H1 (cell line): ENCODE measurements around the gene GRIK4. TPM values are rescaled to one million over a fixed set of nuclear protein-coding genes. Genes with fewer than 3 reads are reported as not detected.

Experiments
- CTCF ChIA-PET: fragments of 300-600 bp; sonication (Branson Sonifier 250); formaldehyde crosslinking; loops from one replicate; lab custom pipeline; 2021; ENCODE audit not compliant: partially characterized antibody; lab: Charles Lee
- POLR2A ChIA-PET: fragments of 300-600 bp; sonication (Branson Sonifier 250); formaldehyde crosslinking; loops from one replicate; lab custom pipeline; 2021; ENCODE audit warnings: inconsistent platforms; ENCODE audit not compliant: partially characterized antibody; lab: Charles Lee
- DNase-seq, 2 experiments: peaks; one replicate each; pipeline versions ENCODE4 v3.0.0 to v3.0.0-alpha.2; 2010 to 2022; ENCODE audit warnings: low spot score in 2 of 2, low read depth in 1 of 2, mixed read lengths in 1 of 2
- FAIRE-seq: peaks from 2 replicates; lab custom pipeline; 2011; peaks lifted over from hg19 to GRCh38; lab: Jason Lieb, UNC
- H2AFZ ChIP-seq: 2 replicates; pipeline ENCODE4 v1.8.1; 2012; ENCODE audit warnings: low read length, inconsistent platforms
- H2AK5ac ChIP-seq: 2 replicates; pipeline ENCODE4 v1.6.1; 2013; ENCODE audit warnings: low read depth, low read length
- H2BK120ac ChIP-seq: replicated peaks from 2 replicates; pipeline ENCODE3; 2013; ENCODE audit warnings: low read depth, low read length, inconsistent platforms
- H2BK12ac ChIP-seq: 2 replicates; pipeline ENCODE4 v1.6.1; 2013; ENCODE audit warnings: low read depth, low read length
- H2BK15ac ChIP-seq: 2 replicates; pipeline ENCODE4 v1.6.1; 2013; ENCODE audit warnings: low read length
- H2BK20ac ChIP-seq: 2 replicates; pipeline ENCODE4 v1.6.1; 2013; ENCODE audit warnings: low read length
- H2BK5ac ChIP-seq: 2 replicates; pipeline ENCODE4 v1.6.1; 2013; ENCODE audit warnings: low read depth, low read length
- H3K14ac ChIP-seq: 2 replicates; pipeline ENCODE4 v1.6.1; 2013; ENCODE audit warnings: inconsistent platforms; ENCODE audit not compliant: insufficient read length
- H3K18ac ChIP-seq: 2 replicates; pipeline ENCODE4 v1.6.1; 2013; ENCODE audit warnings: low read length; ENCODE audit errors: extremely low read depth
- H3K23ac ChIP-seq: 2 replicates; pipeline ENCODE4 v1.6.1; 2013; ENCODE audit warnings: inconsistent platforms; ENCODE audit not compliant: insufficient read length
- H3K23me2 ChIP-seq: 2 replicates; pipeline ENCODE4 v1.6.1; 2013; ENCODE audit warnings: low read depth, low read length
- H3K27ac ChIP-seq: 2 replicates; pipeline ENCODE4 v1.6.1; 2011; ENCODE audit warnings: low read depth, low read length, inconsistent platforms
- H3K27me3 ChIP-seq, 4 experiments: replicated peaks in 1 of 4; 1 replicate in 1 of 4; 2 replicates in 3 of 4; pipeline versions ENCODE4 v1.6.1 to v1.8.1; 2011 to 2013; ENCODE audit warnings: low read length in 3 of 4, mild to moderate bottlenecking in 3 of 4, inconsistent platforms in 2 of 4, mixed read lengths in 2 of 4, moderate library complexity in 1 of 4; ENCODE audit not compliant: control insufficient read depth in 3 of 4, insufficient read depth in 3 of 4; ENCODE audit errors: extremely low read depth in 1 of 4
- H3K36me3 ChIP-seq, 4 experiments: 2 replicates each; pipeline versions ENCODE4 v1.6.1 to v1.8.1; 2011 to 2013; ENCODE audit warnings: mild to moderate bottlenecking in 4 of 4, low read length in 3 of 4, moderate library complexity in 2 of 4, control low read depth in 1 of 4, inconsistent platforms in 1 of 4; ENCODE audit not compliant: insufficient read depth in 4 of 4, control insufficient read depth in 2 of 4
- H3K4ac ChIP-seq: replicated peaks from 2 replicates; pipeline ENCODE3; 2013; ENCODE audit warnings: low read length, low read depth, mixed read lengths, inconsistent platforms; ENCODE audit not compliant: insufficient read length
- H3K4me1 ChIP-seq, 4 experiments: replicated peaks in 1 of 4; 1 replicate in 1 of 4; 2 replicates in 3 of 4; pipeline versions ENCODE4 v1.6.1 to v1.8.1; 2011 to 2013; ENCODE audit warnings: low read length in 3 of 4, inconsistent platforms in 2 of 4, mixed read lengths in 1 of 4; ENCODE audit not compliant: insufficient read depth in 4 of 4, control insufficient read depth in 3 of 4
- H3K4me2 ChIP-seq, 2 experiments: 2 replicates each; pipeline versions ENCODE4 v1.6.1 to v1.8.1; 2011 to 2013; ENCODE audit warnings: low read depth in 2 of 2, low read length in 2 of 2, control low read depth in 1 of 2, inconsistent platforms in 1 of 2, mild to moderate bottlenecking in 1 of 2; ENCODE audit not compliant: insufficient read depth in 1 of 2
- H3K4me3 ChIP-seq, 4 experiments: fragments of 200-600, 300-600 bp in 1 of 4; sonication (generic), shearing (Covaris generic), sonication (Bioruptor Twin) in 1 of 4; 2 replicates each; pipeline versions ENCODE4 v1.5.1 to v1.8.1; 2011 to 2016; ENCODE audit warnings: low read length in 4 of 4, low read depth in 3 of 4, control low read depth in 2 of 4, inconsistent platforms in 2 of 4, mild to moderate bottlenecking in 2 of 4, mixed read lengths in 1 of 4, moderate library complexity in 1 of 4; ENCODE audit not compliant: insufficient read depth in 2 of 4; ENCODE audit errors: extremely low read depth in 1 of 4
- H3K56ac ChIP-seq: replicated peaks from 2 replicates; pipeline ENCODE3; 2013; ENCODE audit warnings: low read depth, mild to moderate bottlenecking, mixed read lengths, low read length, inconsistent platforms; ENCODE audit not compliant: insufficient read length
- H3K79me1 ChIP-seq: 2 replicates; pipeline ENCODE4 v1.6.1; 2013; ENCODE audit warnings: low read depth, low read length, control low read depth
- H3K79me2 ChIP-seq, 2 experiments: 2 replicates each; pipeline versions ENCODE4 v1.6.1 to v1.8.1; 2012 to 2013; ENCODE audit warnings: low read length in 2 of 2, mild to moderate bottlenecking in 2 of 2, inconsistent platforms in 1 of 2; ENCODE audit not compliant: insufficient read depth in 2 of 2, control insufficient read depth in 1 of 2
- H3K9ac ChIP-seq, 4 experiments: replicated peaks in 1 of 4; 1 replicate in 1 of 4; 2 replicates in 3 of 4; pipeline versions ENCODE4 v1.6.1 to v1.8.1; 2011 to 2013; ENCODE audit warnings: low read depth in 3 of 4, low read length in 3 of 4, control low read depth in 2 of 4, mild to moderate bottlenecking in 2 of 4, moderate library complexity in 2 of 4, inconsistent platforms in 1 of 4; ENCODE audit errors: extremely low read depth in 1 of 4
- H3K9me3 ChIP-seq, 2 experiments: 2 replicates each; pipeline versions ENCODE4 v1.6.1 to v1.8.1; 2012 to 2013; ENCODE audit warnings: mild to moderate bottlenecking in 2 of 2, moderate library complexity in 2 of 2, control low read depth in 1 of 2, inconsistent platforms in 1 of 2, low read depth in 1 of 2, low read length in 1 of 2, mixed read lengths in 1 of 2; ENCODE audit not compliant: insufficient read depth in 2 of 2
- H4K20me1 ChIP-seq, 2 experiments: replicated peaks in 1 of 2; 2 replicates each; pipeline versions ENCODE3 to v1.8.1; 2011 to 2013; ENCODE audit warnings: inconsistent platforms in 2 of 2, low read length in 2 of 2, mild to moderate bottlenecking in 1 of 2; ENCODE audit not compliant: insufficient read depth in 2 of 2, control insufficient read depth in 1 of 2
- H4K5ac ChIP-seq: 2 replicates; pipeline ENCODE4 v1.6.1; 2013; ENCODE audit warnings: low read length, low read depth, mixed read lengths, inconsistent platforms; ENCODE audit not compliant: insufficient read length
- H4K8ac ChIP-seq: 2 replicates; pipeline ENCODE4 v1.8.0; 2013; ENCODE audit warnings: mild to moderate bottlenecking, moderate library complexity, low read length, inconsistent platforms; ENCODE audit not compliant: insufficient read depth; ENCODE audit errors: extremely low read depth
- H4K91ac ChIP-seq: replicated peaks from 2 replicates; pipeline ENCODE3; 2013; ENCODE audit warnings: low read length, mixed read lengths, inconsistent platforms; ENCODE audit not compliant: insufficient read length
- WGBS, 2 experiments: shearing (Covaris generic) in 1 of 2; methylation state at CpG; one replicate each; pipeline versions ENCODE4 v1.1.6 to v1.1.7; 2013 to 2015; ENCODE audit warnings: low lambda C conversion rate in 2 of 2, mixed read lengths in 2 of 2, inconsistent platforms in 1 of 2, low coverage in 1 of 2, missing lambda C conversion rate in 1 of 2; ENCODE audit not compliant: insufficient replicate concordance in 2 of 2, insufficient coverage in 1 of 2, insufficient read length in 1 of 2; ENCODE audit errors: extremely low coverage in 1 of 2, missing lambda C conversion rate in 1 of 2; 5-methylcytosine and 5-hydroxymethylcytosine counted together
- polyA plus RNA-seq, 7 experiments: library from polyadenylated mRNA; depleted of rRNA in 3 of 7; stranded (reverse) in 5 of 7; unstranded in 2 of 7; fragments of >200 nt in 5 of 7; fragments of 200-250 nt in 2 of 7; gene quantifications; 1 replicate in 5 of 7; 2 replicates in 1 of 7; 4 replicates in 1 of 7; pipeline versions ENCODE4 v1.2.1 to v1.2.3, GENCODE V29; 2011 to 2013; ENCODE audit warnings: missing spikeins in 2 of 7, mixed read lengths in 2 of 7
- total RNA-seq: library from RNA; stranded (reverse); fragmentation: NEBNext Ultra II Directional; extraction: Animal tissue kit (Norgen Biotek cat#: 25700); gene quantifications from 2 replicates; pipeline ENCODE4 v1.2.1, GENCODE V29; 2021

GRIK4 gene
- total and polyA plus RNA-seq, 2 of the 8 experiments (the other 6 are each of a cell fraction or from before 2014, with no cell fraction given), result 1.2 to 2.9 TPM

GRCh38 chr11:120657306-120658070 lies 145.9 kb downstream of the GRIK4 start:
- no peak overlapping the region for H3K4ac ChIP-seq
- ChIA-PET POLR2A (no interaction called here), CTCF (interaction anchor here (1.1 to 5.4 kb wide), 5 partner anchors 9 to 144 kb away, joined by 3 to 27 read pairs (median 12); no protein-coding TSS in a partner anchor)
- no peak overlapping the region for H3K14ac ChIP-seq
- no peaks in the 10 kb centered on the region for H4K20me1 ChIP-seq
- no peak overlapping the region for H2BK5ac ChIP-seq
- no peak overlapping the region for H3K4me2 ChIP-seq
- no peak overlapping the region for H2BK20ac ChIP-seq
- H3K4me1 ChIP-seq, result peaks cover 0 to 3% (median 2%) of the 10 kb centered on the region in 4 experiments; a peak in 4 of 7 replicates
- no peaks in the 10 kb centered on the region for H3K79me2 ChIP-seq
- no peak overlapping the region for H3K4me3 ChIP-seq
- H3K9ac ChIP-seq, result no peak overlapping the region
- H2BK120ac ChIP-seq, result no peak overlapping the region
- no peak overlapping the region for H2BK12ac ChIP-seq
- no peak overlapping the region for H2AFZ ChIP-seq
- no peak overlapping the region for H3K23ac ChIP-seq
- H4K8ac ChIP-seq, result no peak overlapping the region
- H3K36me3 ChIP-seq, result no peaks in the 10 kb centered on the region
- 85% methylated on average over 6 of the region's 6 CpGs; no CpG with 5 or more reads in 1 of the 2 experiments for WGBS, 2 experiments
- no peak overlapping the region for H4K91ac ChIP-seq
- H4K5ac ChIP-seq, result no peak overlapping the region
- H3K79me1 ChIP-seq, result no peaks in the 10 kb centered on the region
- H3K23me2 ChIP-seq, result no peaks in the 10 kb centered on the region
- H3K56ac ChIP-seq, result no peak overlapping the region
- no peak overlapping the region for H2AK5ac ChIP-seq
- no peak overlapping the region for H2BK15ac ChIP-seq
- no peaks in the 10 kb centered on the region; a peak in 2 of 7 replicates for H3K27me3 ChIP-seq
- H3K9me3 ChIP-seq, result no peaks in the 10 kb centered on the region
- no peak for FAIRE-seq
- H3K27ac ChIP-seq, result no peak overlapping the region
- H3K18ac ChIP-seq, result no peak overlapping the region
- DNase-seq, result no peak
